Omental fat pad (tissue), 4 donors: ENCODE measurements around the gene MMP20. TPM values are rescaled to one million over a fixed set of nuclear protein-coding genes. Genes with fewer than 3 reads are reported as not detected.

Source experiments
- ATAC-seq: fragments of 150-250 bp; one replicate; pipeline ENCODE4 v1.9.1; 2016; ENCODE audit warnings: mild to moderate bottlenecking, moderate library complexity; ENCODE audit not compliant: low FRiP score
- DNase-seq: peaks from one replicate; pipeline ENCODE4 v3.0.0-alpha.2; 2019; ENCODE audit warnings: low spot score
- total RNA-seq, 4 donors: library from RNA; depleted of rRNA; stranded (reverse); fragments of >200 nt; gene quantifications; one replicate each; pipeline ENCODE4 v1.1.0, GENCODE V29; 2016
- TF ChIP-seq, protein P1 (sequence below), 3 donors: fragments of 450-650 bp; IDR thresholded peaks; one replicate each; pipeline ENCODE4 v1.5.1; 2016 to 2017; ENCODE audit warnings: antibody characterized with exemption in 3 of 3, mild to moderate bottlenecking in 3 of 3, moderate library complexity in 2 of 3

Gene MMP20
- total RNA-seq, 4 donors from 2014 or later: not detected

DNA sequence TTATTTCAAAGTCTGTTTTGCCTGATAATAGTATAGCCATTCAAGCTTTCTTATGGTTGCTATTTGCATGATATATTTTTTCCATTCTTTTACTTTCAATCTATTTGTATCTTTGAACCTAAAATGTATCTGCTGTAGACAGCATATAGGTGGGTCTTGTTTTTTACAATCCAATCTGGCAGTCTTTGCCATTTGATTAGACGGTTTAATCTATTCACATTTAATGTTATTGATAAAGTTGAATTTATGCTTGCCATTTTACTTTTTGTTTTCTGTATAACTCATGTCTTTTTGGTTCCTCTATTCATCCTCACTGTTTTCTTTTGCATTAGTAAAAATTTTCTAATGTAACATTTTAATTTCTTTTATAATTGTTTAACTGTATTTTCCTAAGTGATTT, 37.4 kb downstream of the MMP20 start:
- ATAC-seq: no peak
- DNase-seq: no peak
- TF ChIP-seq, protein P1, sequence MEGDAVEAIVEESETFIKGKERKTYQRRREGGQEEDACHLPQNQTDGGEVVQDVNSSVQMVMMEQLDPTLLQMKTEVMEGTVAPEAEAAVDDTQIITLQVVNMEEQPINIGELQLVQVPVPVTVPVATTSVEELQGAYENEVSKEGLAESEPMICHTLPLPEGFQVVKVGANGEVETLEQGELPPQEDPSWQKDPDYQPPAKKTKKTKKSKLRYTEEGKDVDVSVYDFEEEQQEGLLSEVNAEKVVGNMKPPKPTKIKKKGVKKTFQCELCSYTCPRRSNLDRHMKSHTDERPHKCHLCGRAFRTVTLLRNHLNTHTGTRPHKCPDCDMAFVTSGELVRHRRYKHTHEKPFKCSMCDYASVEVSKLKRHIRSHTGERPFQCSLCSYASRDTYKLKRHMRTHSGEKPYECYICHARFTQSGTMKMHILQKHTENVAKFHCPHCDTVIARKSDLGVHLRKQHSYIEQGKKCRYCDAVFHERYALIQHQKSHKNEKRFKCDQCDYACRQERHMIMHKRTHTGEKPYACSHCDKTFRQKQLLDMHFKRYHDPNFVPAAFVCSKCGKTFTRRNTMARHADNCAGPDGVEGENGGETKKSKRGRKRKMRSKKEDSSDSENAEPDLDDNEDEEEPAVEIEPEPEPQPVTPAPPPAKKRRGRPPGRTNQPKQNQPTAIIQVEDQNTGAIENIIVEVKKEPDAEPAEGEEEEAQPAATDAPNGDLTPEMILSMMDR (IDR thresholded peaks at IDR 0.05): no peak

DNA sequence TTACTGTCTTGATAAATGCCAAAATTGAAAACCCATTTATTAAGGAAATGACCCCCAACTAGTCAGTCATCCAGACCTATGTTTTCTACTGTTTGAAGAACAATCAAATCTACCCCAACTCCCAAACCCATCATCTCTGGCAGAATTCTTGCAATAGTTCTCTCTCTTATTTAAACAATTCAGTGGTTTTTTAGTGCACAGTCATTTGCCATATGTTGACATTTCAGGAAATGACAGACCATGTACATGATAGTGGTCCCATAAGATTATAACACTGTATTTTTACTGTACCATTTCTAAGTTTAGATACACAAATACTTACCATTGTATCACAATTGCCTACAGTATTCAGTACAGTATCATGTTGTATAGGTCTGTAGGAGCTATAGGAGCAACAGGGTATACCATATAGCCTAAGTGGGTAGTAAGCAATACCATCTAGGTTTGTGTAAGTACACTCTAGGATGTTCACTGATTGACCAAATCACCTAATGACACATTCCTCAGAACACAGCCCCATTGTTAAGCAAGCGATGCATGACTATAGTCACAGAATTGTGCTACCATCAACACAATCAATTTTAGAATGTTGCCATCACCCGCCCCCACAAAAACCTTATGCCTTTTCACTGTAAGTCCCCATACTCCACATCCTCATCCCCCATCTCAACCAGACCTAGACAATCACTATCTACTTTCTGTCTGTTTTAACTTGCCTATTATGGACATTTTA, 41.8 kb downstream of the MMP20 start:
- TF ChIP-seq, protein P1 (IDR thresholded peaks at IDR 0.05): no peak
- DNase-seq (no peak), ATAC-seq (no peak)

DNA sequence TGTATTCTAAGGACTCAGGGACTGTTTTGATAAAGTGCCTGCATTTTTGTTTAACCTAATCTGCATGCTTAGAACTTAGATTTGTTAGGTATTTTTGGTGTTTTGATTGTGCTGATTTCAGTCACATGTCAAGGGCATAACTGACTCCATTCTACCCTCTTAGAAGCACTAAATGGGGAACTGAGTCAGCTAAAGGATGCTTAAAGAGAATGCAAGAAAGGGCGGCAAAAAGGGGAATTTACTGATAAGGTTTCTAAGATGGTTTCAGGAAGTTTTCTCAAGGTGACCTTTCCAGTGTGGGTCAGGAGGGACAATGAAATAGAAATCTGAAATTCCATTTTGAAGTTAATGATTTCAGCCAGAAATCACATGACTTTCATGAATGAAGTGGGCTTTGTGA, 43.0 kb downstream of the MMP20 start:
- DNase-seq (no peak), ATAC-seq (no peak)
- TF ChIP-seq, protein P1 (IDR thresholded peaks at IDR 0.05): no peak

DNA sequence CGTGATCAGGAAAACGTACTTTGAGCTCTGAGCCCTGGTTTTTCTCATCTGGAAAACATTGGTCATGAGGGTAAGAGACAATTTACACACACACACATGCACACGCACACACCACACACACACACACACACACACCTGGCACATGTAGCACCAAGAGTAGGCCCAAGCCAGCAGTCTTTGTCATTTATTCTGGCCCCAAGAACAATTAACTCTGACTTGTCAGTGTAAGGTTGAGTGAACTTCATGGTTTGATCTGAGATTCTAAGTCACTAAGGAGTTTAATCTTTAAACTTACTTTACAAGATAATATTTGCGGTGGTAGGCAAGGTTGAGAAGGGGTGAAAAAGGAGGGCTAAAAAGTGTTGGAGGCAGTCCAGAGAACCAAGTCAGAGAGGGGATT, 44.1 kb downstream of the MMP20 start:
- TF ChIP-seq, protein P1 (IDR thresholded peaks at IDR 0.05): no peak
- DNase-seq (no peak), ATAC-seq (no peak)

DNA sequence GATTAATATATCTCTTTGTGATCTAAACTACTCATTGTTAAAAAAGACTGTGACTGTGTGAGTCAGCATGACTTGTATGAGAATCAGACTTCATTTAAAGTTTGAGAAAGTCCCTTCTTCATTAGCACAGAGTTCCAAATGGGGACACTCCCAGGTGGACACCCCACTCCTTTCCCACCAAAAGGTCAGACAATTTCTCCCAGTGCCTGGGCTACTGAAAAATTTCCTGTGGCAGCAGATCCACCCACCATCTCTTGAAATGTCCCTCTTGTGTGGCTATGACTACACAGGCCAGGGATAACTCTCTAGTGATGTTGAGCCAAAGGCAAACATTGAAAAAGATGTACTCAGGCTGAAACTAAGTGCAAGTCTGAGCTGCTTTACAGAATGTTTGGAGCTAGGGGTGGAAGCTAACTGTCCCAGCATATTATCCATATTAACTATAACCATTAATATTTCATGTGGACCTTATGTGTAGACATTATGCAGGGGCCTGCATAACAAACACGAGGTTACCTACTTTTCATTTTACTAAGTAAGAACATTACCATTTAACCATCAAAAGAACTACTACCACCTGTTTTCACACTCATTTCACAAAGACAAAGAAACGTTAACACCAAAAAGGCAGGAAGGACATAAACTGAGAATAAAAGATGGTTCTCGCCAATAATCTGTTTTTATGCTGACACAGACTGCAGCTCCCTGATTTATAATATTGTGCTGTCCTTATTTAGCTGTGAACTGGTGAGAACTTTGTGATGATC, 44.8 kb downstream of the MMP20 start:
- TF ChIP-seq, protein P1 (IDR thresholded peaks at IDR 0.05): no peak
- DNase-seq: no peak

DNA sequence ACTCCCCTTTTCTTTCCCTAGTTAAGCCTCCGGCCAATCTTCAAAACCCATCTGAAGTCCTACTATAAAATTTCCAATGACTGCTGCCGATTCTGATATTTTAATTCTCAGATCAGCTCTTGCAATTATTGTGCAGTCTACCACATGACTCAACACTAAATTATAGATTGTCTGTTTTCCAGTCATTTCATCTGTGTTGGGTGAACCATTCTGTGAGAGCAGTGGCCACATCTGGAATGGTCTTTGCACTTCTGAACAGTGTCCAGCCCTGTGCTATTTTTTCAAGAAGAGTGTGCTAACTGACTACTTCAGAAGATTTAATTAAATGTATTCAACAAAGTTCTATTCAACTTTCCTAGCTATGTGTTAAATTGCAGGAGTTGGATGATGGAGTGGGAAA, 47.4 kb downstream of the MMP20 start:
- no peak for DNase-seq
- ATAC-seq: no peak
- TF ChIP-seq, protein P1 (IDR thresholded peaks at IDR 0.05): no peak

More for the DNA sequence above, 44.8 kb downstream of the MMP20 start:
- no peak for ATAC-seq
